Upper lobe of right lung (tissue), 1 donor: ENCODE results near the gene CPM. TPM values are rescaled to one million over a fixed set of nuclear protein-coding genes. Genes with fewer than 3 reads are reported as not detected.
A peak's percentile ranks its signal among the peaks of the same experiment; 100 is the strongest.

ENCODE experiments used
- ATAC-seq: fragments of 200-7000 bp; cut with Tn5 transposase; one replicate; pipeline ENCODE4 v1.9.1; 2020; ENCODE audit warnings: mild to moderate bottlenecking, moderate library complexity
- DNase-seq: peaks from one replicate; pipeline ENCODE4 v3.0.0-alpha.2; 2020
- H3K27ac ChIP-seq: fragments of 200-600 bp; one replicate; pipeline ENCODE4 v1.8.0; 2022
- H3K27me3 ChIP-seq: fragments of 200-600 bp; one replicate; pipeline ENCODE4 v1.8.0; 2022; ENCODE audit warnings: mild to moderate bottlenecking
- H3K36me3 ChIP-seq: fragments of 200-600 bp; one replicate; pipeline ENCODE4 v1.8.0; 2022
- H3K4me1 ChIP-seq: fragments of 200-600 bp; one replicate; pipeline ENCODE4 v1.8.0; 2022
- H3K4me3 ChIP-seq: fragments of 200-600 bp; one replicate; pipeline ENCODE4 v1.8.0; 2022; ENCODE audit warnings: mild to moderate bottlenecking
- H3K9me3 ChIP-seq: fragments of 200-600 bp; one replicate; pipeline ENCODE4 v1.8.0; 2022
- CTCF ChIP-seq: fragments of 200-600 bp; IDR thresholded peaks from one replicate; pipeline ENCODE4 v1.8.0; 2022; ENCODE audit warnings: antibody characterized with exemption
- intact Hi-C: fragments of 100-400 bp; cut with DNase I; formaldehyde crosslinking; loops from one replicate; pipeline ENCODE4 v1.11.0; 2022
- total RNA-seq: library from RNA; stranded (reverse); fragmentation: NEBNext Ultra II Directional; extraction: Animal tissue kit (Norgen Biotek cat#: 25700); gene quantifications from one replicate; pipeline ENCODE4 v1.2.1, GENCODE V29; 2021
- donor health status: DM: no; HTN: yes; CAD: no; lungs with severe emphysema.

CPM gene
- total RNA-seq, 1 donor from 2014 or later: 165 TPM

DNA sequence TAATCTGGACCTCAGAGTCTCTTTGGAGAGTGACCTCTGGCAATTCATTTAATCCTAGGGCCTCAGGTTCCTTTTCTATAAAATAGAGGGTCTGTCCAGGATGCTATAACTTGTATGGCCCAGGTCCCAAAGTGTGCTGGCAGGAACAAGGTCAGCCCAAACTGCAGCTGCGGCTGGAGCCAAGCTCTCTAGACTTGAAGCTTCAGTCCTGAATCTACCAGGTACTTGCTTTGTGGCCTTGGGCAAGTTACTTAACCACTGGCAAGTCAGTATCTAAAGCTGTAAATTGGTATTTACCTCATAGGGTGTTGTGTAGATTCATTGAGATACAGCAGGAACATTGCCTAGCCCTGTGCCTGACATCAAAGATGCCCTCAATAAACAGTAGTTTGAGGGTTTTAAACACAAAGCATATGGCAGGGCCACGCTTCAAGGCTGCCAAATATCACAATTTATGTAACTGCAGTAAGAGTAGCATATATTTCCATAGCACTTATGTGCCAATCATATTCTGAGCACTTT is 21.7 kb downstream of the CPM start:
- H3K27ac ChIP-seq: no peak overlapping the region
- intact Hi-C loops: no loop called here
- no peak for ATAC-seq
- no peak overlapping the region for H3K4me3 ChIP-seq
- DNase-seq: no peak
- peaks cover 7% of the 10 kb centered on the region for H3K4me1 ChIP-seq
- H3K9me3 ChIP-seq: no peaks in the 10 kb centered on the region
- TF ChIP-seq CTCF: no peak
- no peaks in the 10 kb centered on the region for H3K36me3 ChIP-seq
- H3K27me3 ChIP-seq: no peaks in the 10 kb centered on the region

GRCh38 chr12:68910128-68910527 is 22.8 kb downstream of the CPM start:
- TF ChIP-seq CTCF: no peak
- intact Hi-C loops: no loop called here

GRCh38 chr12:68908076-68908475 is 24.9 kb downstream of the CPM start:
- ATAC-seq (no peak), DNase-seq (no peak)
- Histone ChIP-seq H3K4me3 (no peak overlapping the region), H3K4me1 (no peaks in the 10 kb centered on the region), H3K9me3 (no peaks in the 10 kb centered on the region), H3K27ac (no peak overlapping the region), H3K36me3 (no peaks in the 10 kb centered on the region), H3K27me3 (no peaks in the 10 kb centered on the region)
- intact Hi-C loops: no loop called here
- no peak for TF ChIP-seq CTCF

More at GRCh38 chr12:68910128-68910527, 22.8 kb downstream of the CPM start:
- Histone ChIP-seq H3K4me3 (no peak overlapping the region), H3K27ac (no peak overlapping the region), H3K36me3 (no peaks in the 10 kb centered on the region), H3K27me3 (no peaks in the 10 kb centered on the region), H3K9me3 (no peaks in the 10 kb centered on the region), H3K4me1 (peaks cover 7% of the 10 kb centered on the region)
- ATAC-seq (no peak), DNase-seq (no peak)

DNA sequence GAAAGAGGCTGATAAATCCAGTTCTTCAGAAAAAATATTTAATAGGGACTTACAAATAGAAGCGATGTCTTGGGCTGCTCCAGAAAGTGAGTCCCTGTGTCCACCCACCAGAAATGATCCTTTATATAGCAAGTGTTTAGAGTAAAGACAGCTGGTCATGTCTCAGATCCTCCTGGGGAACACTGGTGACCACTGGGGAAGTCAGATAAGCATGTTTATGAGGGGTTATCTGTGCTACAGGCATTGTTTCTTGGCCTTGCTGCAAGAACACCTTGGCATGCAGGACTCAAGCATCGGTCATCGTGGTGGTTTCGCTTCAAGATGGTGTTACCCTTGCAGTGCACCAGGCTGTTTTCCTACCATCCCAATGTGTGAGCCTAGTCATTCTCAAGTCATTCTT is 27.2 kb downstream of the CPM start:
- H3K4me1 ChIP-seq: no peaks in the 10 kb centered on the region
- DNase-seq: no peak
- intact Hi-C loops: no loop called here
- no peak overlapping the region for H3K4me3 ChIP-seq
- H3K9me3 ChIP-seq: no peaks in the 10 kb centered on the region
- no peak for TF ChIP-seq CTCF
- ATAC-seq: no peak
- H3K36me3 ChIP-seq: no peaks in the 10 kb centered on the region
- no peaks in the 10 kb centered on the region for H3K27me3 ChIP-seq
- no peak overlapping the region for H3K27ac ChIP-seq

DNA sequence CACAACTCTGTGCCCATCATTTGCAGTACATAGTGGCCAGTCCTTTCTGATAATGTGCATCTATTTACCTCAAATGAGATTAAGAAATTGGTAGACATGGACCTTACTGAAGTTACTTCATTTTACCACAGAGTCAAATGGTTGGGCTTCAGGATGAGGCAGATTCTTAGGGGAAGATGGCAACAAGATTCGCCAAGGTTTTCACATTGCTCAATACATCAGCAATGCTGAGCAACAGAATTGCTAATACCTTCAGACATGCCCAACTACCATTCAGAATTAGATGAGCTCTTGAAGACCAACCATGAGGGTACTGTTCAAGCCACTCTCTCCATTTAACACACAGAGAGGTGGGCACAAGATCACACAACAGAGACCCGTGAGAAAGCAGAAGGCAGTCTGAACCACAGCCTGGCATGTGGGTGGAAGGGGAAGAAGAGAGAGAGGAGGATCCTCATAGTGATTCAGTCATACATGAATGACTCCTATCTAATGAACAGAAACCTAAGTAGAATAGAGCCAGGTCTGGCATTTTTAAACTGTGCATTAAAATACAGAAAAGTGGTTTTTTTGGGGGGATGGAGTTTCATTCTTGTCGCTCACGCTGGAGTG is 28.5 kb downstream of the CPM start:
- ATAC-seq (peak; percentile 91), DNase-seq (no peak)
- no peaks in the 10 kb centered on the region for H3K9me3 ChIP-seq
- no peaks in the 10 kb centered on the region for H3K36me3 ChIP-seq
- intact Hi-C loops: no loop called here
- no peak overlapping the region for H3K4me3 ChIP-seq
- H3K27me3 ChIP-seq: no peaks in the 10 kb centered on the region
- no peak overlapping the region for H3K27ac ChIP-seq
- H3K4me1 ChIP-seq: peaks cover 3% of the 10 kb centered on the region
- TF ChIP-seq CTCF: no peak

DNA sequence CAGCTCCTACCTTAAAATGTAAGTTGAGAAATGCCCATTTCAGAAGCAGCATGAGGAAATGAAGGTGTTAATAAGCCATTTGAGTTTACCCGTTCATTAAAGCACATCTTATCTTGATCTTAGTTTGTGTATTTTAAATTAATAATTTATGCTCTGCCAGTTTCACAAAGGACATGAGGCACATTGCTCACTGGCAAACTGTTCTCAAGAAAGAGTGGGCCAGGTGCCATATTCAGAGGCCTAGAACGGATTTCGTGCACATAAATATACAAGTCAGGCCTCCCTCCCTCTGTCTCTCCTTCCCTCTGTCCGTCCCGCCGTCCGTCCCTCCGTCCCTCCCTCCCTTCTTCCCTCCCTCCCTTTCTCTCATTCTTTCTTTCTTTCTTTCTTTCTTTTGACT is 29.5 kb downstream of the CPM start:
- no peak overlapping the region for H3K4me3 ChIP-seq
- no peak for DNase-seq
- no peaks in the 10 kb centered on the region for H3K27me3 ChIP-seq
- H3K4me1 ChIP-seq: peaks cover 12% of the 10 kb centered on the region
- TF ChIP-seq CTCF: no peak
- no peaks in the 10 kb centered on the region for H3K36me3 ChIP-seq
- no peaks in the 10 kb centered on the region for H3K9me3 ChIP-seq
- ATAC-seq: no peak
- intact Hi-C loops: no loop called here
- H3K27ac ChIP-seq: no peak overlapping the region
